ENCODE data around the gene CYB5A. TPM values are rescaled to one million over a fixed set of nuclear protein-coding genes. Genes with fewer than 3 reads are reported as not detected.

The CYB5A gene
- total RNA-seq, 1 experiment from 2014 or later = 130 TPM

GRCh38 chr18:74282755-74283554 is 8.8 kb downstream of the CYB5A start:
- Histone ChIP-seq H3K9ac (ENCODE audit: low read length) (peak overlapping the region; percentile 34; the same call in 1 of the 2 replicates), H4K20me1 (ENCODE audit: low read length) (no peaks in the 10 kb centered on the region), H3K4me2 (ENCODE audit: low read length) (peak overlapping the region; percentile 72), H3K27me3 (ENCODE audit: low read length) (no peaks in the 10 kb centered on the region), H3K79me2 (ENCODE audit: low read length) (peaks cover 93% of the 10 kb centered on the region), H3K36me3 (ENCODE audit: low read depth, low read length) (no peaks in the 10 kb centered on the region), H3K27ac (ENCODE audit: low read length) (peak overlapping the region; percentile 76), H3K4me3 (ENCODE audit: low read length) (peak overlapping the region; percentile 13; the same call in 1 of the 2 replicates), H3K9me2 (replicated peaks; ENCODE audit: low read length) (no peaks in the 10 kb centered on the region), H3K4me1 (ENCODE audit: insufficient read depth, low read length) (peaks cover 52% of the 10 kb centered on the region), H2AFZ (ENCODE audit: low read length) (peak overlapping the region; percentile 51), H3K9me3 (ENCODE audit: low read length) (no peaks in the 10 kb centered on the region), H3F3A (ENCODE audit: low read length, unreplicated experiment) (no peaks in the 10 kb centered on the region)
- POLR2A ChIA-PET (ENCODE audit: unreplicated experiment) = no interaction called here
- TF ChIP-seq CTCF (conservative IDR thresholded peaks at IDR 0.05; ENCODE audit: low read depth, low read length) (no peak), EZH2phosphoT487 (IDR thresholded peaks at IDR 0.05; ENCODE audit: borderline replicate concordance, low read length) (no peak), EZH2 (IDR thresholded peaks at IDR 0.05; ENCODE audit: low read length, unreplicated experiment) (no peak)
- BruUV-seq (replicated peaks) = no TSS peak
- DNase-seq = peak; percentile 86
- ATAC-seq = peak; percentile 68
- intact Hi-C loops (cut with micrococcal nuclease) = no loop called here
- CTCF ChIA-PET = no interaction called here

GRCh38 chr18:74281980-74282754 is 9.6 kb downstream of the CYB5A start:
- ATAC-seq (no peak), DNase-seq (peak; percentile 51)
- no peak for TF ChIP-seq CTCF (conservative IDR thresholded peaks at IDR 0.05; ENCODE audit: low read depth, low read length)
- no peak for TF ChIP-seq EZH2phosphoT487 (IDR thresholded peaks at IDR 0.05; ENCODE audit: borderline replicate concordance, low read length)
- no peak for TF ChIP-seq EZH2 (IDR thresholded peaks at IDR 0.05; ENCODE audit: low read length, unreplicated experiment)
- no peaks in the 10 kb centered on the region for H3F3A ChIP-seq (ENCODE audit: low read length, unreplicated experiment)
- no peaks in the 10 kb centered on the region for H3K36me3 ChIP-seq (ENCODE audit: low read depth, low read length)
- H3K27ac ChIP-seq (ENCODE audit: low read length) = peak overlapping the region; percentile 76
- H3K9me2 ChIP-seq (replicated peaks; ENCODE audit: low read length) = no peaks in the 10 kb centered on the region
- peak overlapping the region; percentile 13; the same call in 1 of the 2 replicates for H3K4me3 ChIP-seq (ENCODE audit: low read length)
- BruUV-seq (replicated peaks) = no TSS peak
- peaks cover 85% of the 10 kb centered on the region for H3K79me2 ChIP-seq (ENCODE audit: low read length)
- peak overlapping the region; percentile 17; the same call in 1 of the 2 replicates for H3K9ac ChIP-seq (ENCODE audit: low read length)
- peak overlapping the region; percentile 72 for H3K4me2 ChIP-seq (ENCODE audit: low read length)
- no peaks in the 10 kb centered on the region for H3K27me3 ChIP-seq (ENCODE audit: low read length)
- peaks cover 48% of the 10 kb centered on the region for H3K4me1 ChIP-seq (ENCODE audit: insufficient read depth, low read length)
- POLR2A ChIA-PET (ENCODE audit: unreplicated experiment) = no interaction called here
- H4K20me1 ChIP-seq (ENCODE audit: low read length) = no peaks in the 10 kb centered on the region
- H3K9me3 ChIP-seq (ENCODE audit: low read length) = no peaks in the 10 kb centered on the region
- intact Hi-C loops (cut with micrococcal nuclease) = no loop called here
- CTCF ChIA-PET = no interaction called here
- H2AFZ ChIP-seq (ENCODE audit: low read length) = no peak overlapping the region
